Measurements from ENCODE around the gene RAB8B.

DNA sequence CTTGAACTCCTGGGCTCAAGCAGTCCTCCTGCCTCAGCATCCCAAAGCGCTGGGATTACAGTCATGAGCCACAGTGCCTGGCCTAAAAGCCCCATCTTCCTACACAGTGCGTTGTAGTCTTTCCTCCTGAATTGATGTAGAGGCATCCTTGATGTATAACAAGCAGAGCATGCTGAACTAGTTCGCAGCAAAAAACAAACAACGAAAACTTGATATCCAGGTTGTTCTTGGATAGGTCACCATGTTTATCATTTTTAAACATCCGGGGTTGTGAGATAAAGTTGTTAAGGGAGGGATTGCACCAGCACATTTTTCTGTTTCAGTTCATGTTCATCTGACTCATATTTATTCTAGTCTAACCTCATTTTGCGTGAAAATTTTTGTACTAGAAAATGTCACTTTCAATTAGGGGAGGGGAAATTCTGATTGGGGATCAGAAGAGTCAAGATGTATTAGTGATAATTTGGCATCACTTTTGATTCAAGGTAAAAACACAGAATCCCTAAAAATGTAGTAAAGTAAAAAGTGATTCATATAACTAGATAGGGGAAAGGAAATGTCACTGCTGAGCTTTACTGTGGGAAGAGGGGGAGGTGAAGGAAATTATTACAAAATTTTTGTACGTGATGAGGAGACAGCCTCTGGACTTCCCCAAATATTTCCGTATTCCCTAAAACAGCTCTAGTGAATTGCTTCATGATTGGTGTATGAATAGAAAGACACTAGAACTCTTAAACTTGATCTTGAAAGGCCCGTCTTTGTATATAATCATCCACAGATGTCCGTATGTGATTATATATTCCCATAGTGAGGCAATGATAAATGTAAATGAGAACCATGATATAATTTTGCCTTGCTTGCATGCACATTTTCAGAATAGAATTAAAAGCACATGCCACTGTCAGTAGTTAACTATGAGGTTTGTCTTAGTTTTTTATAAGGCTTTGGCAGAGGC, 22.9 kb downstream of the RAB8B start:
- TF ChIP-seq PHF20 (IDR thresholded peaks at IDR 0.05; ENCODE audit: partially characterized antibody) (no peak), ZC3H11A (IDR thresholded peaks at IDR 0.05; ENCODE audit: low read depth, low read length) (no peak), CCAR2 (IDR thresholded peaks at IDR 0.05; ENCODE audit: low read depth, low read length) (no peak), POLR2A (conservative IDR thresholded peaks at IDR 0.05) (no peak)
- TF ChIP-seq, protein P1, sequence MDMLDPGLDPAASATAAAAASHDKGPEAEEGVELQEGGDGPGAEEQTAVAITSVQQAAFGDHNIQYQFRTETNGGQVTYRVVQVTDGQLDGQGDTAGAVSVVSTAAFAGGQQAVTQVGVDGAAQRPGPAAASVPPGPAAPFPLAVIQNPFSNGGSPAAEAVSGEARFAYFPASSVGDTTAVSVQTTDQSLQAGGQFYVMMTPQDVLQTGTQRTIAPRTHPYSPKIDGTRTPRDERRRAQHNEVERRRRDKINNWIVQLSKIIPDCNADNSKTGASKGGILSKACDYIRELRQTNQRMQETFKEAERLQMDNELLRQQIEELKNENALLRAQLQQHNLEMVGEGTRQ (CRISPR knock-in tag; IDR thresholded peaks at IDR 0.05) = no peak
